Left ventricle myocardium superior (tissue), 1 donor: ENCODE data around the gene NIN. TPM values are rescaled to one million over a fixed set of nuclear protein-coding genes. Genes with fewer than 3 reads are reported as not detected.

Source experiments
- ATAC-seq: fragments of 200-7000 bp; cut with Tn5 transposase; one replicate; pipeline ENCODE4 v1.9.1; 2020; ENCODE audit warnings: mild to moderate bottlenecking, moderate library complexity
- DNase-seq: peaks from one replicate; pipeline ENCODE4 v3.0.0-alpha.2; 2020
- intact Hi-C: fragments of 100-400 bp; cut with micrococcal nuclease; formaldehyde crosslinking; loops from one replicate; pipeline ENCODE4 v1.11.0; 2022
- long read RNA-seq: library from polyadenylated mRNA; unstranded; transcript quantifications from one replicate; pipeline ENCODE4 v2.0.0, GENCODE V29; 2021
- total RNA-seq: library from RNA; stranded (reverse); fragmentation: NEBNext Ultra II Directional; extraction: Animal tissue kit (Norgen Biotek cat#: 25700); gene quantifications from one replicate; pipeline ENCODE4 v1.2.1, GENCODE V29; 2021
- donor health status: DM: no; HTN: yes; CAD: no; lungs with severe emphysema.

The NIN gene, protein sequence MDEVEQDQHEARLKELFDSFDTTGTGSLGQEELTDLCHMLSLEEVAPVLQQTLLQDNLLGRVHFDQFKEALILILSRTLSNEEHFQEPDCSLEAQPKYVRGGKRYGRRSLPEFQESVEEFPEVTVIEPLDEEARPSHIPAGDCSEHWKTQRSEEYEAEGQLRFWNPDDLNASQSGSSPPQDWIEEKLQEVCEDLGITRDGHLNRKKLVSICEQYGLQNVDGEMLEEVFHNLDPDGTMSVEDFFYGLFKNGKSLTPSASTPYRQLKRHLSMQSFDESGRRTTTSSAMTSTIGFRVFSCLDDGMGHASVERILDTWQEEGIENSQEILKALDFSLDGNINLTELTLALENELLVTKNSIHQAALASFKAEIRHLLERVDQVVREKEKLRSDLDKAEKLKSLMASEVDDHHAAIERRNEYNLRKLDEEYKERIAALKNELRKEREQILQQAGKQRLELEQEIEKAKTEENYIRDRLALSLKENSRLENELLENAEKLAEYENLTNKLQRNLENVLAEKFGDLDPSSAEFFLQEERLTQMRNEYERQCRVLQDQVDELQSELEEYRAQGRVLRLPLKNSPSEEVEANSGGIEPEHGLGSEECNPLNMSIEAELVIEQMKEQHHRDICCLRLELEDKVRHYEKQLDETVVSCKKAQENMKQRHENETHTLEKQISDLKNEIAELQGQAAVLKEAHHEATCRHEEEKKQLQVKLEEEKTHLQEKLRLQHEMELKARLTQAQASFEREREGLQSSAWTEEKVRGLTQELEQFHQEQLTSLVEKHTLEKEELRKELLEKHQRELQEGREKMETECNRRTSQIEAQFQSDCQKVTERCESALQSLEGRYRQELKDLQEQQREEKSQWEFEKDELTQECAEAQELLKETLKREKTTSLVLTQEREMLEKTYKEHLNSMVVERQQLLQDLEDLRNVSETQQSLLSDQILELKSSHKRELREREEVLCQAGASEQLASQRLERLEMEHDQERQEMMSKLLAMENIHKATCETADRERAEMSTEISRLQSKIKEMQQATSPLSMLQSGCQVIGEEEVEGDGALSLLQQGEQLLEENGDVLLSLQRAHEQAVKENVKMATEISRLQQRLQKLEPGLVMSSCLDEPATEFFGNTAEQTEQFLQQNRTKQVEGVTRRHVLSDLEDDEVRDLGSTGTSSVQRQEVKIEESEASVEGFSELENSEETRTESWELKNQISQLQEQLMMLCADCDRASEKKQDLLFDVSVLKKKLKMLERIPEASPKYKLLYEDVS (N-terminal part only)
- total RNA-seq: 21.3 TPM
- long read RNA-seq, partial matches to known transcripts: 20 of 25 reads
- long read RNA-seq, other reads (novel, unspliced or antisense): 5 of 25 reads

DNA sequence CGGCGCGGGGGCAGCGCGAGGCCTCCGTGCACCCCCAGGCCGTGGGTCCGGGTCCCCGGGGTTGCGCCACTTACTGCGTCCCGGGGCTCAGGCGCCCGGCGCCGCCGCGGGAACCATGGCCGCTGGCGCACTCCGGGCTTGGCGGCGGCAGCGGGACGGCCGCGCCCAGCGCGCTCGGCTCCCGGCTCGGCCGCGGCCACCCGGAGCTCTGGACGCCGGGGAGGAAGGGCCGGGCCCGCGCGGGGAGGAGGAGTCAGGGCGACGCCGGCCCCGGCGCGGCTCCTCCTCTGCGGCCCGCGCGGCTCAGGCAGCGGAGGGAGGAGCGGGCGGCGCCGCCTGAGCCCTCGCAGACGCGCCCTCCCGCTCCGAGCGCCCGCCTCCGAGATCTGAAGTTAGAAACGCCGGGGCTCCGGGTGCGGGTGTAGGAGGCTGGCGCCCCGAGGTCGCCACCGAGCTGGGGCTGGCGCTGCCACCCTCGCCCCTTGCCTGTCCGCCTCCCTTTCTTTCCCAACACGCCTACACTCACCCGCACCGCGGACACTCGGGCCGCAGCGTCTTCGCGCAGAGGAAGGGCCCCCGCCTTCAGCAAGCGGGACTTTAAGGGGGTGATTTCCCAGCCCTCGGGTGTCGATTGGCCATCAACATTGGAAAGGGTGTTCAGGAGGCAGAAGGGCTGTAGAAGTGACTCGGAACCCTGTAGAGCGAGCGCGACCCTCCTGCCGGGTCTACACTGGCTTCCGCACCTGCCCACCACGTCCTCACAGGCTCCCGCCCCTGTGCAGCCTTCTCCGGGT lies at the start of gene NIN:
NIN (minus strand) TSS at position 231 of the 794 bp plus-strand sequence. CDS start 9,106 bp downstream, outside the sequence.
- ATAC-seq: peak; percentile 98
- DNase-seq: peak; percentile 90
- intact Hi-C loops: no loop called here

DNA sequence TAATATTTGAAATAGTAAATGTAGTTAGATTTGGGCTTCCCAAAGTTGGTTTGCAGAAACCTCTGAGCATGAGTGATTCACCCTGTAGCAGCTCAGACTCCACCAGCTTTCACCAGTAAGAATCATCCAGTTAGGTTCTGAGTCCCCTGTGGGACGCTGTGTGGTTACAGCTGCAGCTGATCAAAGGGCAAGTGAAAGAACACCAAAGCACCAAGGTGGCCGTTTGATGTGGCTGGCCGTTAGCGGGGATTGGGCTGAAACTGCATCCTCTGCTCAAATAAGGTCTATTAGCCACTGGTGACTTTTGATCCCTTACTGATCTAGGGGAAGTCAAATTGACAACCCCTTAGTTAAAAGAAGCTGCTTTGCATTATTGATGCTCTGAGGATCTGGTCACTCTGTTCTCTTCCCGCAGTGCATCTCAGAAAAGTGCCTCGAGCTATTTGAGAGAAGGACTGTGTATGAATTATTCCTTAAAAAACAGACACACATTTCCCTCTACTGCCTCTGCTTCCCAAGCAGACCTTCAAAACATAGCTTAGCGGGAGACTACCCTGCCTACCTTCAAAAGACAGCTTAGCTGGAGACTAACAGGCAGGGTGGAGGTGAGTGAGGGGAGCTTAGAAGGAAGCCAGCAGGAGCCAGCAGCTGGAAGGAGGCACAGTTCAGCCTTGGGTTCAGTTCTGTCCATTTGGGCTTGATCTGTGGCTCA lies 44.6 kb upstream of the NIN start:
- intact Hi-C loops: no loop called here
- ATAC-seq (no peak), DNase-seq (no peak)

DNA sequence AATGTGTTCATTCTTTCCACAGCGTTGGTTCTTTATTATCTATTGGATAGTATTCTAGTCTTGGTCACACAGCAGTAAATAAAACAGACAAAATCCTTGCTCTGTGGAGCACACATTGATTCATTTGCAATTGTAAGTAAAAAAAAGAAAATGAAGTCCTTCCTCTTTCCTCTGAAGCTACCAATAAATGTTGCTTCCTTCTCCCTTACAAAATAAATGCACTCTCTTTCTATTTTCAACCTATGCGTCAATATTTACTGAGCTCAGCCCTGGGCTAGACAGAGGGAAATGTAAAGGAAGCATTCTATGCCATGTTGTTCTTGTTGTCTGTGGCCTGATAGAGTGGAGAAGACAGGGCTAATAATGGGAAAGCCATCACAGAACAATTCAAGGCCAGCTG lies 43.8 kb upstream of the NIN start:
- DNase-seq: no peak
- intact Hi-C loops: no loop called here
- ATAC-seq: no peak

DNA sequence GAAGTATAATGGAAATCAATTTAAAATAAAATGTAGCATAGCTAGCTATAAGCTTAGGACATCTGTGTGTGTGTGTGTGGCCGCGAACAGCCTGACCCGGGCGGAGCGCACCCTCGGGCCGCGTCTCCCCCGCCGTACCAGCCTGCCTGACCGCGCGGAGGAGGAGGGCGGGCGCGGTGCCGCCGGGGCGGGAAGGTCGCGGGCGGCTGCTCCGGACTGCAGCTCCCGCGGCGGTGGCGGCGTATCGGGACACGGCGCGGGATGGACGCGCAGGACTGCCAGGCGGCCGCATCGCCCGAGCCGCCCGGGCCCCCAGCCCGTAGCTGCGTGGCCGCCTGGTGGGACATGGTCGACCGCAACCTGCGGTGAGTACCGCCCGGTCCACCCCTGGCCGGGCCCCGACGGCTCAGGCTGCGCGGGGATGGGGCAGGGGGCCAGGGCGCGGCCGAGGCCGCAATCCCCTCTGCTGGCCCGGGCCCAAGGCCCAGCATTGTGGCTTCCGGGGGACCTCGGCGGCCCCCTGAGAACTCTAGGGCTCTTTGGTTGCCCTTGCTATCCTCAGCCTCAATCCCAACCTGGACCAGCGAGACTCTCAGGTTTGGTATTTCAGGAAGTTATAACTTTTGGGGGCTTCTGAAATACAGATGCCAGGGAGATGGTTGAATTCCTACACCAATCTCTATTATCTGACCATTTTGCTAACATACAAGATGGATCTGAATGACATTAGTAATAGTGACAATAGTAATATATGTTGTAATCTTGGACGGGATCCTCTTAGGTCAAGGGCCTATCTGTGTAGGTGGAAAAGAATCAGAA lies 41.2 kb upstream of the NIN start, which contains the start of gene ABHD12B:
ABHD12B (plus strand) TSS at position 140 of the 819 bp plus-strand sequence; CDS start at position 262, 122 bp downstream.
- ATAC-seq (peak; percentile 53), DNase-seq (peak; percentile 41)
- intact Hi-C loops: no loop called here

DNA sequence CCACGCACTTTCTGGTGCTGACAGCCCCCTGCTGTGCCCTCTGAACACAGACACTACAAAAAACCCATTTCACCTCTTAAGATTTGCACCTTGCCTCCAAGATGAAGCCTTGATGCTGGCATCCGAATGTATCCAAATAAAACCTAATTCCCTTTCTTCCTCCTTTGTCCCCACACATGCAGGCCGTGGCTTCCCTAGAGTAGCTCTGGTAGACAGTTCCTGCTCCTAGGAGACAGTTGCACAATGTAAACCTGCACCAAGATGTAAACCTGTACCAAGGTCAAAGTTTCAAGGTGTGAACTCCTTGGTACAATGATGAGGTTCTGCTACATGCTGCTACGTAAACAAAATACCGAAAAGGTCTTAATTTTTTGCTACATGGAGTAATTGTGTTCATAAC lies 40.3 kb upstream of the NIN start:
- intact Hi-C loops: no loop called here
- ATAC-seq: no peak
- DNase-seq: no peak

DNA sequence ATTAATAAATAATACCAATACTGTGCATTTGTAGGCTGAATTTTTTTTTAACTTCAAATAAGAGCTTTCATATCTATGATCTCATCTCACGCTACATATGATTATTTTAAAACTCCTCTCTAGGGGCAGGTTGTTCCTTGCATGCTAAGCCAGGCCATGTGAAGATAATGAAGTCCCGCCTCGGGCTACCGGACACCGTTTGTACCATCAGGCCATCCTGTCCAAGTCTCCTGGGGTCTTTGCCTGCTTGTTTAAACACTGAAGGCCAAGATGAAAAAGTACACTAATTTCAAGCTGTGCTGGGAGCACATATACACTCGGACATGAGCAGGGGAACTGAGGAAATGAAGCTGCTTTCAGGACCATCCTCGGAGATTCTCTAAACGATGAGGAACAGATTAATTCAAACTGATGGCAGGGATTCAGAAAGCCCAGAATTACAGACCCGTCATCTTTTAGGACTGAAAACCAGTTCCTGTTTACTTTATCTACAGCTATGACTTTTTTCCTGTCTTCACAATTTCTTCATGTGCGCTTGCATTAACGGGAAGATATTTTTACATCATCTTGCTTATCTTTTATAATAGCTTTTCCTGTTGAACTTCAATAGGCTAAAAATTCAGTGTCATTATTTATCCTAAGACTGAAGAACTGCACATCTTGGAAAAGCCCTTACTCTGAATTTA lies 34.6 kb upstream of the NIN start:
- no peak for DNase-seq
- no peak for ATAC-seq
- intact Hi-C loops: no loop called here

DNA sequence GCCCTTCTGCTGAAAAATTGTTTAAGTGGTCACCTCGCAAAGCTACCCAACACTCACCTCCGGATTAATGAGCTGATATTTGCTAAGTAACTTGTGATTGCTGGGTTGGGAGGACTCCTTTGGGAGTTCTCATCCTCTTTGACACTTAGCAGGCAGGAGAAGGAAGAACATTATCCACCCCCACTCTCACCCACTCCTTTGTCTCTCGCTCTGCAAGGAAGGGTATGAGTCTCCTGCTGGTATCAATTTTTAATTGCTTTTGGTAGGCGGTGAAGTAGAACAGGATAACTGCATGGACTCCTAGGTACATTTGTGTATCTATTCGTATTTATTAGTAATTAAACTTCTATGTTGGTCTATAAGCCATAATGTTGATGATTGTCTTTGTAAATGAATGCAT lies 34.0 kb upstream of the NIN start:
- no peak for DNase-seq
- intact Hi-C loops: no loop called here
- no peak for ATAC-seq

DNA sequence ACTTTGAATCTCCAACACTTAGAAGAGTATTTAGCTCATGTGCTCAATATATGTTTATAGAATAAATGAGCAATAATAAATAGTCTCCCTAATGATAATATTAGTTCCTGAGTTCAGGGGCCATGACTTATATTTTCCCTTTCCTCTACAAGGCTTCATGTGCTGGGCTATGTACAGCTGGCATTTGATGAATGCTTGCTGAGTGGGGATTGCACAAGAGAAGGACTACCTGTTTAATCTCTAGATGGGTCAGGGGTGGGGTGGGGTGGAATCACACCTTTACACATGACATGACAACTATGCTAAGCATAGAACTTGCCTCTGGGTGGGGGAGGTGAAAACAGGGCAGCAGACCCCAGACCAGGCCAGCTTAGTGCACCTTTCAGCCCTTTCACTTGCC lies 33.3 kb upstream of the NIN start:
- DNase-seq: no peak
- ATAC-seq: no peak
- intact Hi-C loops: no loop called here

DNA sequence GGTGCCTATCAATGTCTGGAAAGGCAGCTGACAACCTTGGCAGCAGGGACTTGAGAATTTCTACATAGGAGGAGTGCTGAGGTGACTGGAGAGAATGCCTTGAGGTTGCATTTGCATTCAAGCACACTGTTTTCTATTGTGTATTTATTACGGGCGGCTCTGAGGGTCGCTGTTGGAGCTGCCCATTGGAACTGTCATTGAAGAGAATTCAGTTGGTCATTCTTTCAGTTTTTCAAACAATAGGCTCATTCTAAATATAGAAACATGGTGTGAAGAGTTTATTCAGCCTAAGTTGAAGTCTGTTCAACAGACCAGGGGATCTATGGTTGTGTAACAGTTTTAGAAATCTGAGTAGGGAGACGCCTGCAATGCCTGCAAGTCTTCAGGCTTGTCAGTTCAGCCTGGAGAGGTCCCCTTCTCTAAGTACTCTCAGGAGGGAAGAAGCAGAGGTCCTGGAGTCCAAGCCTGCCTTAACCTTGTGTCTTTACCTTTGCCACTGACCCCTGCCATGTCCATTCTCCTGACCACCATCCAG lies 31.1 kb upstream of the NIN start:
- ATAC-seq: no peak
- intact Hi-C loops: no loop called here
- DNase-seq: no peak

DNA sequence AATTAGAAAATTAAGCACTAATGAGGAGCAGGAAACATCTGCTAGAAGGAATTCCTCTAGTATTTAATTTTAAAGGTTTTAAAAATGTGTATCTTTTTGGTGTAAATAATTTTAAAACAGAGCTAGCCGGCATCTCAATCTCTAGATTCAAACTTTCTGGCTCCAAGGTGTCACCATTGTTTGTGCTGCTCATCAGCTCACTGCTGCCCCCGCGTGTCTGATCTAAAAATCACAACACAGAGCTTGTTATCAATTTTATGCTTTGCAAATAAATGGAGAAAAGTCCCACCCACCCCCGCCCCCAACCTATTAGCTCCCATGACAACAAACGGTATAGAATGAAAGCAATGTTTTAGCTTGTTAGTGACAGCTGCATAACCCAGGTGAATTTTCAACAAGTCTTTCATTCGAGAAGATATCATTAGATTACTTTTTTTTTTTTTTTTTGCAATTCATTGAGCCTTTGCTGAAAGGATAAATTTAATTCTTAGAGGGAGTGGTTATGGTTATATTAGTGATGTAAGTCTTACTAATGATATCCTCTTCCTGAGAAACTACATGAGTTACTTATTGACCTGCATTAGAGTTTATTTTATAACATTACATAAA lies 29.6 kb upstream of the NIN start:
- ATAC-seq (peak; percentile 86), DNase-seq (peak; percentile 79)
- intact Hi-C loops: loop anchor here (1.0 kb wide), 1 partner anchor 82 kb away; no protein-coding TSS in a partner anchor

DNA sequence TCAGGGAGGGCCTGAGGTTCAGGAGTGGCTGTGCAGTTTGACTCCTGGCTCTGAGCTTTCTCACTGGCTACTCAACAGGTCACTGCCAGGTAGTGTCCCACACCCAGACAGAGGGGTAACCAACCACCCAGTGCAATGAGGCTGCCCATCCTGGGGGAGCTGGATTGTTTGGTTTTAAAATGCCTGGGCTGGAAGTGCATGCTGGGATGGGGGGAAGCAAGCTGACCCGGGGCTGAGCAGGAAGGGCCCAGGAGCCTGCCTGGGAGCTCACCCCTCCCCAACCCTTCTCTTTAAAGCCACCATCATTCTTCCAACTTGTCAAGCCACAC lies 28.3 kb upstream of the NIN start:
- ATAC-seq: peak; percentile 11
- DNase-seq: no peak
- intact Hi-C loops: no loop called here

DNA sequence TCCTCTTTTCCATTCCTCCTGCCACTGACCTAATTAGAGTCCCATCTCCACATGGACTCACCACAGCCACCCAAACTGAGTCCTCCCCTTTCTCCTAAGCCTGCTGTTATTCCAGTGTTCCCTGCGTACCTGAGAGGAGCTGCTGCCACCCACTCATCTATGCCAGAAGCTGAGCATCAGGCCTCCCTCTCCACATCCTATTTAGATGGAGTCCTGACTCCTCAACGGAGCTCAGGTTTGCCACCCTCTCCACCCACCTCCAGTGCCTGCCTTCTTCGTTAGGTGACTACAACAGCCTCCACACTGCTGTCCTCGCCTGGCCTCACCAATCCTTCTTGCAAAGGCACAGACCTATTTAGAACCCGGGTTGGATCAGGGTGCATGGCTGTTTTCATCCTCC lies 25.7 kb upstream of the NIN start:
- intact Hi-C loops: no loop called here
- DNase-seq (no peak), ATAC-seq (no peak)

DNA sequence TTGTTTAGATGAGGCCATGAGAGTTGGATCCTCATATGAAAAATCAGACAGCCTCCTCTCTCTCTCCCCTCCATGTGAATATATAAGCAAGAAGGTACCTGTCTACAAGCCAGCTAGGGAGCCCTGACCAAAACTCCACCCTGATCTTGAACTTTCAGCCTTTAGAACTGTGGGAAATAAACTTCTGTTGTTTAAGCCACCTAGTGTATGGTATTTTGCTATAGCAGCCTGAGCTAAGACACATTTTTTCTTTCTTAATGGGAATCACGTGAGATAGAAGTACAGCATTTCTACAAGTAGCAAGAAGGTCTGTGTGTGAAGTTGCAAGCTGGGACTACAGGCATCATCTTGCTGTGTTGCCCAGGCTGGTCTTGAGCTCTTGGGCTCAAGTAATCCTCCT lies 24.6 kb upstream of the NIN start:
- DNase-seq: no peak
- intact Hi-C loops: no loop called here
- ATAC-seq: no peak

DNA sequence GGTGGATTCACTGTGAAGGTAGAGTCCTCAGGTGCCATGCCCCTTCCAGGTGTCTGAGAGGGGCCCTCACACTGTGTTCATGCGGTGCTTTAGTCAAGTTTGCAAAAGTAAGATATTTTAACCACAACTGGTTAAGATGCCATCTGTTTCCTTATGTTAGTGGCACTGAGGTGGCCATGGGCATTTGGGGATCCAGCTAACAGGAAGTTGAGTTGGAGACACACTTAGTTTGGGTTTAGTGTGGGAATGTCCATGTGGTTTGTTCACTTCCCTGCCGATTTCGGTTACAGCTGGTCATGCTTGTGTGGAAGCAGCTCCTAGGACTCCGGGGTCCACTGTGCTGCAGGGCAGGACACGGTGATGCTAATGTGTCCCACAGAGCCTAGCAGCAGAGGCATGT lies 23.6 kb upstream of the NIN start:
- no peak for DNase-seq
- intact Hi-C loops: no loop called here
- ATAC-seq: no peak

DNA sequence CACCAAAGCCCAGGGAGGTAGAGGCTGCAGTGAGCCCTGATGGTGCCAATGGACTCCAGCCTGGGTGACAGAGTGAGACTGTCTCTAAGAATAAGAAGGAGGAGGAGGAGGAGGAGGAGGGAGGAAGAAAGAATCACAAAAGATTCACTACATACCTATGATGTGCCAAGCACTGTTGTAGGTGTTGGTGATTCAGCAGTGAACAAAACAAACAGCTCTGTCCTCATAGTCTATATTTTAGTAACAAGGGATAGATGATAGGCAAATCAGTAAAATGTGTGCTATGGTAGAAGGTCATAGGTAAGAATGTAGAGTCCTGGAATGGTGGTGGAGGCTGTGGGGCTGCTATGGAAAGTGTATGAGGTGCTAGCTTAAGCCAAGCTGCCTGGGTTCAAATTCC lies 22.9 kb upstream of the NIN start:
- DNase-seq: no peak
- intact Hi-C loops: no loop called here
- ATAC-seq: no peak

DNA sequence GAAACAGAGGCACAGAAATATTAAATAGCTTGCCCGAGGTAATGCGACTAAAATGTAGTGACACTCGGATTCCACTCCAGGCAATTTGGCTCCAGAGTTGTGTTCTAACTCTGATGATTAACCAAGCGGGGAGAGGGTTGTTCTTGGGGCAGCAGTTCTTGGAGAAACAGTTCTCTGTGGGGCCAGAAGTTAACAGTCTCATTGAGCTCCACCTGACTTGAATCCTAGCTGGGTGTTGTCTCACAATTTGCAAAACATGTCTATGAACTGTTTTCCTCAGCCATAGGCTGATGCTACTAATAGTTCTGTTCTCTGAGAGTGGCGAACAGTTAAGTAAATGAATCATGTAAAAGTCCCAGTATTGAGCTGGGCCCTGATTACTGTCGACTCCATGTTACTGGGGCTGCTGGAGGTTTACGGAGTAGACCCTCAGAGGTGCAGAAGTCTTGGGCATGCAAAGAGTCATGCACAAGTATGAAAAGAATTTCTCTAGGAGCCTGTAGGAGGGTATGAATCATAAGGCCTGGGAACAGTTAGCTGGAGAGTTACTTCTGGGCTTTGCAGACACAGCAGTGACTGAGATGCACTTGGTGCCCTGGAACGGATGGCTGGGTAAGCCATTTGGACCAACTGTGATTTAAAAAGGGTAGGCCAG lies 15.4 kb upstream of the NIN start:
- intact Hi-C loops: no loop called here
- DNase-seq: no peak
- ATAC-seq: no peak
